Measurements from ENCODE around the gene EVC2. TPM values are rescaled to one million over a fixed set of nuclear protein-coding genes. Genes with fewer than 3 reads are reported as not detected.
"Not testable (repeated sequence)": the region's sequence is repeated elsewhere in the genome, so short reads cannot be mapped to it uniquely, and the experiment has no call there.

EVC2 gene
- polyA plus RNA-seq, 12 donors = 3.6 to 8.0 (median 4.5) TPM; not detected in 1

DNA sequence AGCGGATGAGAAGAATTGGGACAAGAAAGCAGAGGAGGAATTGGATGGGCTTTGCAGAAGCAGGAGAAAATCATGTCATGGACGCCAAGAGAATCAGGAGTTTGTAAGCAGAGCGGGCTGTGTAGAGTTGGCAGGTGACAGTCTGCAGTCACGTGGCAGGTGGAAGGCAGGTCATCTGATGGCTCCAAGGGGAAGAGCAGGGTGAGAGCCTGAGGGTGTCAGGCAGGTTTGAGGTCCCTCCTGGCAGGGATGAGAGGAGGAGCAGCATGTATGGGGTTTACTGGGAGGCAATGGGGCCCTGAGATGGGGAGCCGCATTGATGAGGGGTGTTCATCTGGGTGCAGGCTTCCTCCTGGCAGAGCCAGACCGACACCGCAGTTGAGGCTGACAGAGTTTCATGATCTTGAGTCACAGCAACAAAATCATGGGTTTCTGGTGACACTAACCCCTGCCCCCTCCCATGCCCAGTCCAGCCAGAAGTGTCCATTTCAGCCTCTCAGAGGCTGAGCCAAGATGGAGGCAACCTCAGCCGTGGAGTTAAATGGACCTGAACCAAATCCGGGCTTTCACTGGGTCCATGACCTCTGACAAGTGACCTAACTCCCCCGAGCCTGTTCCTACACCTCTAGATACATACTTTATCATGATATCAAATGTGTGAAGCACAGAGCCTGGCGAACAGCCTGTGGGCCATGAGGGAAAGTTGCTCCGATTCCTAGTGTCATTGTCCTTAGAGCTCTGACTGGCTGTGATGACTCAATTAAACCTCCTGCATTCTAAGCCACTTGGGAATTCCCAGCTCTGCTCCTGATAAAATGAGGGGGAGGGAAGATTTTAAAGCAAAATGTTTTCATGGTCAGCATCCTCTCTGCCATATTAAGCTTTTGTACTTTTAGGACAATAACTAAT is 38.7 kb upstream of the EVC2 start:
- DNase-seq = no peak

GRCh38 chr4:5746250-5746649 is 37.9 kb upstream of the EVC2 start:
- no peak for DNase-seq

GRCh38 chr4:5742968-5743367 is 34.6 kb upstream of the EVC2 start:
- DNase-seq = no peak

DNA sequence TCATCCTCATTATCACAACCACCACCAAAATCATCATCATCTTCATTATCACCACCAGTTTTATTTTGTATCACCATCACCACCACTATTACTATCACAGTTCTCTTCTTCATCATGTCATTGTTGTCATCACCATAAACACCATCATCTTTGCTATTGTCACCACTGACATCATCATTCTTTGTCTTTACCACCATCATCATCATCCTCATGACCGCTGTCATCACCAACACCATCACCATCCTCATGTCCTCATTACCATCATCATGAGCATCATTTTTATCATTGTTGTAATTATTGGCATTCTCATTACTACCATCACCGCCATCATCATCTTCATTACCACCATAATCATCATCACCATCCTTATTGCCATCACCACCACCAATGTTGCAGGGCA is 34.0 kb upstream of the EVC2 start:
- no peak for DNase-seq

DNA sequence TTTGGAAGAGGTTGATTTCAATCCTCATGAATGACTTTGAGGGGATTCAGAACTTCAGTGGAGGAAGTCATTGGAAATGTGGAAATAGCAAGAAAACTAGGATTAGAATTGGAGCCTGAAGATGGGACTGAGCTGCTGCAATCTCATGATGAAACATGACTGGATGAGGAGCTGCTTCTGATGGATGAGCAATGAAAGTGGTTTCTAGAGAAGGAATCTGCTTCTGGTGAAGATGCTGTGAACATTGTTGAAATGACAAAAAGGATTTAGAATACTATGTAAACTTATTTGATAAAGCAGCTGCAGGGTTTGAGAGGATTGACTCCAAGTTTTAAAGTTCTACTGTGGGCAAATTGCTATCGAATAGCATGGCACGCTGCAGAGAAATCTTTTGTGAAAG is 29.7 kb upstream of the EVC2 start:
- no peak for DNase-seq

DNA sequence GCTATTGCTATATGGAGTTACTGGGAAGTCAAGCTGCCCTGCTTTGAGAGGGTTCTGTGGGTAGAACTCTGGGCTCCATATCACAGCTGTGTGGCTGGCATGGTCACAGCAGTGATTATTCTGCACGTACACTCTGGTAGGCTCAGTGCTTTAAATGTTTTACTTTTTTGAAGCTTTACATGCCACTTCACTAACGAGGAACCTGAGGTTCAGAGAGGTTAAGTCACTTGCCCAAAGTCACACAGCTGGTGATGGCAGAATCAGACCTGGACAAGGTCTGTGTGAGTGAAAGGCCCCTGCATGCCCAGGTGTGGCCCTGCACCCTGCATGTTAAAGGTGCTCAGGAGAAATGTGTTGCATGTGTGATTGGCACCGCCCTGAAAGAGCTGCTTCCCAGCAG is 27.1 kb upstream of the EVC2 start:
- no peak for DNase-seq

GRCh38 chr4:5734853-5735252 is 26.5 kb upstream of the EVC2 start:
- DNase-seq = no peak

GRCh38 chr4:5732158-5732557 is 23.8 kb upstream of the EVC2 start:
- DNase-seq = no peak

- no peak for DNase-seq
Measured at GRCh38 chr4:5730993-5731990, 22.9 kb upstream of the EVC2 start.

GRCh38 chr4:5730436-5730835 is 22.1 kb upstream of the EVC2 start:
- DNase-seq = no peak

DNA sequence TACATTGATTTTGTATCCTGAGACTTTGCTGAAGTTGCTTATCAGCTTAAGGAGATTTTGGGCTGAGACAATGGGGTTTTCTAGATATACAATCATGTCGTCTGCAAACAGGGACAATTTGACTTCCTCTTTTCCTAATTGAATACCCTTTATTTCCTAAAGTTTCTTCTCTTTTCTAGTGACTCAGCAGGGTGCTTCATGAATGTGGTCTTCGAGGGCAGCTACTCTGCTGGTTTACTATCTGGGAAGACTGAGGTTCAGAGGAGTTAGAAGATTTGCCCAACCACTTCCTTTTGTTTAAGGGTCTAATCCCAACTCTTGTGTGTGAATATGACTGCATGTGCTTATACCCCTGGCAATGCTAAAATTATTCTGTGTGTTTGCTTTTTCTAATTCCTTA is 20.1 kb upstream of the EVC2 start:
- DNase-seq = not testable (repeated sequence)

DNA sequence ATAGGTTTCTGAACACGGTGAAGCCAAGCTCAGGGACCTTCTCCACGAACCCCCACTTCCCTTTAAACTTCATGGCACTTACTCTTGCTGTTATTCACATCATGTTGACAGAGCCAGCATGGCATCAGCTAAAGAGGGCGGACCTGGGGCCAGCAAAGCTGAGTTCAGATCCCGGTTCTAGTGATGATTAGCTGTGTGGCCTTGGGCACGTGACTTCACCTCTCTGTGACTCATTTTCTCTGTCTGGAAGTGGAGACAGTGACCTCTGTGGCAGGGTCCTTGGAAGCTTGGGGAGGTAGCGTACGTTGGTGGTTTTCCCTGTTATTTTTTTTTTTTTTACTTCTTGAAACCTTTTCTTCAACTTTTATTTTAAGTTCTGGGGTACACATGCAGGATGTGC is 16.0 kb upstream of the EVC2 start:
- DNase-seq = no peak

- no peak for DNase-seq
Measured at GRCh38 chr4:5722328-5722727, 14.0 kb upstream of the EVC2 start.

- no peak for DNase-seq
Measured at GRCh38 chr4:5721923-5722322, 13.6 kb upstream of the EVC2 start.

GRCh38 chr4:5720980-5721379 is 12.6 kb upstream of the EVC2 start:
- DNase-seq = no peak

- no peak for DNase-seq
Measured at GRCh38 chr4:5720157-5720850, 11.9 kb upstream of the EVC2 start.

- DNase-seq = no peak
Measured at GRCh38 chr4:5719350-5720055, 11.1 kb upstream of the EVC2 start.

GRCh38 chr4:5718411-5718810 is 10.1 kb upstream of the EVC2 start:
- no peak for DNase-seq

GRCh38 chr4:5717449-5718158 is 9.2 kb upstream of the EVC2 start:
- DNase-seq = no peak

- no peak for DNase-seq
Measured at GRCh38 chr4:5716391-5716790, 8.0 kb upstream of the EVC2 start.

DNA sequence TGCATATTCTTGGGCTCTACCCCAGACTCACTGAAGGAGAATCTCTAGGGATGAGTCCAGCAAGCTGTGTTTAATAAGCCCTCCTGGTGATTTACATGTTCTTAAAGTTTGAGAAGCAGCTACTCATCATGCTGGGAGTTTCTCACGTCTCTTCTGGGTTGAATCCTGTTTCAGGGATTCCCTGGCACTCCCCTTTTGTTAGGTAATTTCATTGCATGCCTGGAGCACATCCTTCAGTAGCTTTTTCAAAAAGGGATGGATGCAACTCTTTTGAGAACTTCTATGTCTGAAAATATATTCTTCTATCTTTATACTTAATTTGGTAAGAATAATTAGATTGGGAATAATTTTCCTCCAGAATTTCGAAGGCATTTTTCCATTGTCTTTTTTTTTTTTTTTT is 7.0 kb upstream of the EVC2 start:
- no peak for DNase-seq

Measured in muscle of arm (tissue), 12 donors.